H9 (cell line): ENCODE results near the gene ENPP7. TPM values are rescaled to one million over a fixed set of nuclear protein-coding genes. Genes with fewer than 3 reads are reported as not detected.

Source experiments
- DNase-seq: peaks from one replicate; pipeline ENCODE4 v3.0.0-alpha.2; 2017
- H2AFZ ChIP-seq: one replicate; pipeline ENCODE4 v1.6.1; 2013; ENCODE audit warnings: mild to moderate bottlenecking, low read length, control low read depth, moderate library complexity
- H2AK5ac ChIP-seq: 2 replicates; pipeline ENCODE4 v1.6.1; 2013; ENCODE audit warnings: low read length, control low read depth, mixed read lengths; ENCODE audit not compliant: insufficient read length
- H2BK120ac ChIP-seq: one replicate; pipeline ENCODE4 v1.6.1; 2013; ENCODE audit warnings: low read depth, mild to moderate bottlenecking, low read length, control low read depth, inconsistent platforms; ENCODE audit not compliant: poor library complexity, severe bottlenecking
- H2BK12ac ChIP-seq: 2 replicates; pipeline ENCODE4 v1.6.1; 2013; ENCODE audit warnings: low read length, control low read depth, mixed read lengths, low read depth; ENCODE audit not compliant: insufficient read length
- H2BK15ac ChIP-seq: 2 replicates; pipeline ENCODE4 v1.6.1; 2013; ENCODE audit warnings: low read depth, low read length, control low read depth
- H2BK20ac ChIP-seq: one replicate; pipeline ENCODE4 v1.6.1; 2013; ENCODE audit warnings: low read depth, mild to moderate bottlenecking, low read length, control low read depth, inconsistent platforms; ENCODE audit not compliant: poor library complexity, severe bottlenecking
- H2BK5ac ChIP-seq: 2 replicates; pipeline ENCODE4 v1.6.1; 2013; ENCODE audit warnings: low read length, control low read depth, mixed read lengths; ENCODE audit not compliant: insufficient read length
- H3K14ac ChIP-seq: 2 replicates; pipeline ENCODE4 v1.6.1; 2013; ENCODE audit warnings: low read length, control low read depth; ENCODE audit not compliant: insufficient read depth
- H3K18ac ChIP-seq: 2 replicates; pipeline ENCODE4 v1.6.1; 2013; ENCODE audit warnings: low read depth, mild to moderate bottlenecking, mixed read lengths, low read length, control low read depth; ENCODE audit not compliant: insufficient read length
- H3K23ac ChIP-seq: 2 replicates; pipeline ENCODE4 v1.6.1; 2013; ENCODE audit warnings: low read length, control low read depth, mixed read lengths, low read depth; ENCODE audit not compliant: insufficient read length
- H3K23me2 ChIP-seq: 2 replicates; pipeline ENCODE4 v1.6.1; 2013; ENCODE audit warnings: low read depth, mild to moderate bottlenecking, mixed read lengths, low read length, control low read depth; ENCODE audit not compliant: insufficient read length, poor library complexity, severe bottlenecking
- H3K27ac ChIP-seq: 2 replicates; pipeline ENCODE4 v1.5.1; 2013; ENCODE audit warnings: low read length, control low read depth, mixed read lengths, low read depth; ENCODE audit not compliant: insufficient read length
- H3K27me3 ChIP-seq: 2 replicates; pipeline ENCODE4 v1.6.1; 2013; ENCODE audit warnings: low read length, control low read depth, inconsistent platforms; ENCODE audit not compliant: insufficient read depth
- H3K4ac ChIP-seq: 2 replicates; pipeline ENCODE4 v1.6.1; 2013; ENCODE audit warnings: low read depth, mild to moderate bottlenecking, control low read depth, inconsistent platforms, low read length, moderate library complexity
- H3K4me1 ChIP-seq: 2 replicates; pipeline ENCODE4 v1.6.1; 2013; ENCODE audit warnings: low read length, control low read depth, inconsistent platforms; ENCODE audit not compliant: insufficient read depth
- H3K4me2 ChIP-seq: 2 replicates; pipeline ENCODE4 v1.6.1; 2013; ENCODE audit warnings: low read length, control low read depth, mixed read lengths; ENCODE audit not compliant: insufficient read length, insufficient read depth
- H3K56ac ChIP-seq: 2 replicates; pipeline ENCODE4 v1.6.1; 2013; ENCODE audit warnings: low read depth, mild to moderate bottlenecking, mixed read lengths, low read length, control low read depth; ENCODE audit not compliant: insufficient read length
- H3K79me1 ChIP-seq: 2 replicates; pipeline ENCODE4 v1.6.1; 2013; ENCODE audit warnings: low read depth, mild to moderate bottlenecking, moderate library complexity, low read length, control low read depth, inconsistent platforms; ENCODE audit not compliant: insufficient read depth, poor library complexity, severe bottlenecking
- H3K79me2 ChIP-seq: 2 replicates; pipeline ENCODE4 v1.6.1; 2013; ENCODE audit warnings: low read length, control low read depth, inconsistent platforms; ENCODE audit not compliant: insufficient read depth
- H3K9ac ChIP-seq: 2 replicates; pipeline ENCODE4 v1.6.1; 2013; ENCODE audit warnings: low read length, control low read depth, mixed read lengths; ENCODE audit not compliant: insufficient read length; ENCODE audit errors: extremely low read depth
- H3K9me3 ChIP-seq: one replicate; pipeline ENCODE4 v1.6.1; 2013; ENCODE audit warnings: low read depth, low read length, inconsistent platforms; ENCODE audit not compliant: control insufficient read depth
- H3T11ph ChIP-seq: one replicate; pipeline ENCODE4 v1.6.1; 2013; ENCODE audit warnings: mild to moderate bottlenecking, low read length, control low read depth, inconsistent platforms
- H4K20me1 ChIP-seq: one replicate; pipeline ENCODE4 v1.6.1; 2013; ENCODE audit not compliant: control insufficient read depth, insufficient read length, insufficient read depth
- H4K5ac ChIP-seq: 2 replicates; pipeline ENCODE4 v1.6.1; 2013; ENCODE audit warnings: low read depth, mild to moderate bottlenecking, mixed read lengths, low read length, control low read depth; ENCODE audit not compliant: insufficient read length
- H4K8ac ChIP-seq: replicated peaks from 2 replicates; pipeline ENCODE4 v1.6.1; 2013; ENCODE audit warnings: low read length, control low read depth, mixed read lengths, low read depth; ENCODE audit not compliant: insufficient read length
- H4K91ac ChIP-seq: 2 replicates; pipeline ENCODE4 v1.6.1; 2013; ENCODE audit warnings: low read depth, mild to moderate bottlenecking, moderate library complexity, mixed read lengths, low read length, control low read depth; ENCODE audit not compliant: insufficient read length
- H3K27ac Mint-ChIP-seq, 3 experiments: 2 replicates in 2 of 3; 3 replicates in 1 of 3; pipeline ENCODE4 v1.8.0; 2020 to 2021; ENCODE audit warnings: mixed read lengths in 3 of 3, mild to moderate bottlenecking in 1 of 3, moderate library complexity in 1 of 3
- H3K27me3 Mint-ChIP-seq: 2 replicates; pipeline ENCODE4 v1.8.0; 2021; ENCODE audit warnings: low read depth, mild to moderate bottlenecking, moderate library complexity, mixed read lengths
- H3K36me3 Mint-ChIP-seq, 3 experiments: 2 replicates in 2 of 3; 3 replicates in 1 of 3; pipeline ENCODE4 v1.8.0; 2020 to 2021; ENCODE audit warnings: low read depth in 3 of 3, mixed read lengths in 3 of 3; ENCODE audit not compliant: insufficient read depth in 1 of 3
- H3K4me1 Mint-ChIP-seq, 2 experiments: 2 replicates each; pipeline ENCODE4 v1.8.0; 2020; ENCODE audit warnings: mixed read lengths in 2 of 2
- H3K4me3 Mint-ChIP-seq, 2 experiments: 2 replicates in 1 of 2; 3 replicates in 1 of 2; pipeline ENCODE4 v1.8.0; 2020 to 2021; ENCODE audit warnings: mild to moderate bottlenecking in 2 of 2, mixed read lengths in 2 of 2, moderate library complexity in 1 of 2
- H3K9me3 Mint-ChIP-seq, 2 experiments: 2 replicates in 1 of 2; 3 replicates in 1 of 2; pipeline ENCODE4 v1.8.0; 2020; ENCODE audit warnings: mild to moderate bottlenecking in 2 of 2, mixed read lengths in 2 of 2, moderate library complexity in 1 of 2
- CTCF ChIP-seq: fragments of 200-600 bp; sonication (generic); conservative IDR thresholded peaks from 3 replicates; pipeline ENCODE4 v1.8.0; 2021; ENCODE audit warnings: antibody characterized with exemption, mild to moderate bottlenecking
- WGBS: extraction: QIAGEN DNeasy Blood & Tissue Kit; methylation state at CpG from one replicate; pipeline ENCODE4 v1.1.7; 2013; ENCODE audit warnings: missing lambda C conversion rate, low lambda C conversion rate, mixed read lengths; ENCODE audit not compliant: insufficient read length; ENCODE audit errors: extremely low coverage; 5-methylcytosine and 5-hydroxymethylcytosine counted together
- total RNA-seq: library from RNA; stranded (reverse); gene quantifications from 2 replicates; pipeline ENCODE4 v1.2.1, GENCODE V29; 2021

ENPP7 gene
- total RNA-seq, 1 experiment from 2014 or later: not detected

GRCh38 chr17:79733692-79734070 lies 2.9 kb downstream of the ENPP7 start:
- H3K9ac ChIP-seq: no peak overlapping the region
- H2BK120ac ChIP-seq: no peak overlapping the region
- TF ChIP-seq CTCF: no peak
- no peak overlapping the region for H2AK5ac ChIP-seq
- no peak overlapping the region for H3K18ac ChIP-seq
- H3T11ph ChIP-seq: no peak overlapping the region
- H2BK5ac ChIP-seq: no peak overlapping the region
- H3K79me2 ChIP-seq: no peaks in the 10 kb centered on the region
- no peaks in the 10 kb centered on the region; a peak in 1 of 7 replicates for H3K36me3 Mint-ChIP-seq
- no peak for DNase-seq
- no peaks in the 10 kb centered on the region for H3K4me1 ChIP-seq
- peaks cover 0 to 2% of the 10 kb centered on the region in 2 experiments; a peak in 1 of 4 replicates for H3K4me1 Mint-ChIP-seq
- H4K5ac ChIP-seq: no peak overlapping the region
- no peak overlapping the region for H4K8ac ChIP-seq
- no peak overlapping the region; the same call in 1 of the 2 replicates for H3K14ac ChIP-seq
- H3K56ac ChIP-seq: no peak overlapping the region
- H4K91ac ChIP-seq: no peak overlapping the region
- H3K4ac ChIP-seq: no peak overlapping the region
- H2BK15ac ChIP-seq: no peak overlapping the region
- no peaks in the 10 kb centered on the region for H3K23me2 ChIP-seq
- H2BK20ac ChIP-seq: no peak overlapping the region
- H3K27me3 Mint-ChIP-seq: peaks cover 30% of the 10 kb centered on the region
- no peak overlapping the region for H3K27ac ChIP-seq
- H2BK12ac ChIP-seq: no peak overlapping the region
- WGBS: no CpG with 5 or more reads among the region's 9 CpGs
- no peak overlapping the region for H3K4me3 Mint-ChIP-seq
- no peaks in the 10 kb centered on the region; the same call in 1 of the 2 replicates for H3K27me3 ChIP-seq
- no peak overlapping the region for H3K23ac ChIP-seq
- no peak overlapping the region for H2AFZ ChIP-seq
- H3K27ac Mint-ChIP-seq: no peak overlapping the region; a peak in 1 of 7 replicates
- no peaks in the 10 kb centered on the region for H3K79me1 ChIP-seq
- no peaks in the 10 kb centered on the region for H3K9me3 ChIP-seq
- no peak overlapping the region for H3K4me2 ChIP-seq
- H4K20me1 ChIP-seq: no peaks in the 10 kb centered on the region
- no peaks in the 10 kb centered on the region; a peak in 1 of 5 replicates for H3K9me3 Mint-ChIP-seq
